GM23338 (cell line): Measurements from ENCODE around the gene CD58.
"Not testable (repeated sequence)": the region's sequence is repeated elsewhere in the genome, so short reads cannot be mapped to it uniquely, and the experiment has no call there.

Source experiments
- CREB1 ChIP-seq: fragments of 250-450 bp; sonication (Bioruptor Pico); IDR thresholded peaks from 2 replicates; pipeline ENCODE4 v1.5.0; 2020; ENCODE audit warnings: low read depth, mild to moderate bottlenecking, moderate library complexity
- EZH2 ChIP-seq: fragments of 200-600 bp; sonication (generic); IDR thresholded peaks from one replicate; pipeline ENCODE4 v1.8.0; 2017; ENCODE audit warnings: antibody characterized with exemption, mild to moderate bottlenecking, low read depth; ENCODE audit not compliant: unreplicated experiment
- EZH2phosphoT487 ChIP-seq: fragments of 200-600 bp; sonication (generic); IDR thresholded peaks from one replicate; pipeline ENCODE4 v1.8.1; 2018; ENCODE audit warnings: antibody characterized with exemption; ENCODE audit not compliant: unreplicated experiment
- POLR2AphosphoS5 ChIP-seq: IDR thresholded peaks from 2 replicates; pipeline ENCODE4 v1.6.1; 2016; ENCODE audit warnings: antibody characterized with exemption, low read depth
- STAT1 ChIP-seq: IDR thresholded peaks from one replicate; pipeline ENCODE4 v1.6.1; 2016; ENCODE audit warnings: antibody characterized with exemption; ENCODE audit not compliant: unreplicated experiment
- TF ChIP-seq, protein P1 (sequence below), 2 experiments: fragments of 200-600 bp in 1 of 2; sonication (generic) in 1 of 2; conservative IDR thresholded peaks; 2 replicates each; pipeline versions ENCODE4 v1.5.1 to v1.6.1; 2016 to 2017; ENCODE audit warnings: antibody characterized with exemption in 2 of 2, low read depth in 2 of 2, mild to moderate bottlenecking in 2 of 2, moderate library complexity in 1 of 2
- TF ChIP-seq, protein P2 (sequence below): IDR thresholded peaks from 2 replicates; pipeline ENCODE4 v1.6.1; 2016; ENCODE audit warnings: antibody characterized with exemption
- TF ChIP-seq, protein P3 (sequence below): fragments of 250-450 bp; sonication (Bioruptor Pico); IDR thresholded peaks from 2 replicates; pipeline ENCODE4 v1.5.0; 2020; ENCODE audit warnings: mild to moderate bottlenecking, moderate library complexity

DNA sequence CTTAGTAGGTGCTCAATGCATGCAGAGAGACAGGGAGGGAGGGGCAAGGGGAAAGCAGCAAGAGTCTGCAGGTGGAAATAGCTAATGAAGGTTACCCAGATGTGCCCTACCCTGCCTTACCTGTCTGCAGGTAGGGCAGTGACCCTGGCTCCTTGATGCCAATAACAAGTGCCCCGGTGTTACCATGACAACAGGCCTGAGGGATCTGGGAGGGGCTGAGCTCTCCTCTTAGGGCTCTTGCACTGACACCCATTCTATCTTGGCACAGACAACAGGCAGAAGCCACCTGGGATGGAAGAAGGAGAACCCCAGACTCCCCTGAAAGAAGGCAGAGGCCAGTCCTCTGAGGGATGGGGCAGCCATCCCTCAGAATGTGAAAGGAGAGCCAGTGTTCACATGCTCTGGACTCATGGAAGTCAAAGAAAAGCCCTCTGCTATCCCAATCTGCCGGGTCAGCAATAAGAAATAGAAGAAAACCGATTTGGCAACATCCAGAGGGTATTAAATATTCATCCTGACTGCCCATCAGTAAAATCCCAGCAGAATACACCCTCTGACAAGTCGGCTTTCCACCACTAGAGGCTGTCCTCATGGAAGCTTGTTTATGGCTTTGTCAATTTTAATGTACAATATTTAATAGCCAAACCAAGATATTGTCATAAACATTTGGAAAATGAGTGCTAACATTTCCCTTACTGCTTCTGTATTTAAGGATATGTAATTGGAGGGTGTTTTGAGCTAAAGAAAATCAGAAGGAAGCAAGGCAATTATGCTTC is 24.4 kb upstream of the CD58 start:
- TF ChIP-seq, protein P1, sequence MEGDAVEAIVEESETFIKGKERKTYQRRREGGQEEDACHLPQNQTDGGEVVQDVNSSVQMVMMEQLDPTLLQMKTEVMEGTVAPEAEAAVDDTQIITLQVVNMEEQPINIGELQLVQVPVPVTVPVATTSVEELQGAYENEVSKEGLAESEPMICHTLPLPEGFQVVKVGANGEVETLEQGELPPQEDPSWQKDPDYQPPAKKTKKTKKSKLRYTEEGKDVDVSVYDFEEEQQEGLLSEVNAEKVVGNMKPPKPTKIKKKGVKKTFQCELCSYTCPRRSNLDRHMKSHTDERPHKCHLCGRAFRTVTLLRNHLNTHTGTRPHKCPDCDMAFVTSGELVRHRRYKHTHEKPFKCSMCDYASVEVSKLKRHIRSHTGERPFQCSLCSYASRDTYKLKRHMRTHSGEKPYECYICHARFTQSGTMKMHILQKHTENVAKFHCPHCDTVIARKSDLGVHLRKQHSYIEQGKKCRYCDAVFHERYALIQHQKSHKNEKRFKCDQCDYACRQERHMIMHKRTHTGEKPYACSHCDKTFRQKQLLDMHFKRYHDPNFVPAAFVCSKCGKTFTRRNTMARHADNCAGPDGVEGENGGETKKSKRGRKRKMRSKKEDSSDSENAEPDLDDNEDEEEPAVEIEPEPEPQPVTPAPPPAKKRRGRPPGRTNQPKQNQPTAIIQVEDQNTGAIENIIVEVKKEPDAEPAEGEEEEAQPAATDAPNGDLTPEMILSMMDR (conservative IDR thresholded peaks at IDR 0.05; ENCODE audit: low read depth in 2 of 2) = peak; percentile 3 to 36; a peak in 2 of 4 replicates
- TF ChIP-seq CREB1 (CRISPR knock-in tag); POLR2AphosphoS5; EZH2phosphoT487; STAT1; EZH2: not testable (repeated sequence)
- TF ChIP-seq, protein P2, sequence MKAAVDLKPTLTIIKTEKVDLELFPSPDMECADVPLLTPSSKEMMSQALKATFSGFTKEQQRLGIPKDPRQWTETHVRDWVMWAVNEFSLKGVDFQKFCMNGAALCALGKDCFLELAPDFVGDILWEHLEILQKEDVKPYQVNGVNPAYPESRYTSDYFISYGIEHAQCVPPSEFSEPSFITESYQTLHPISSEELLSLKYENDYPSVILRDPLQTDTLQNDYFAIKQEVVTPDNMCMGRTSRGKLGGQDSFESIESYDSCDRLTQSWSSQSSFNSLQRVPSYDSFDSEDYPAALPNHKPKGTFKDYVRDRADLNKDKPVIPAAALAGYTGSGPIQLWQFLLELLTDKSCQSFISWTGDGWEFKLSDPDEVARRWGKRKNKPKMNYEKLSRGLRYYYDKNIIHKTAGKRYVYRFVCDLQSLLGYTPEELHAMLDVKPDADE = not testable (repeated sequence)
- TF ChIP-seq, protein P3, sequence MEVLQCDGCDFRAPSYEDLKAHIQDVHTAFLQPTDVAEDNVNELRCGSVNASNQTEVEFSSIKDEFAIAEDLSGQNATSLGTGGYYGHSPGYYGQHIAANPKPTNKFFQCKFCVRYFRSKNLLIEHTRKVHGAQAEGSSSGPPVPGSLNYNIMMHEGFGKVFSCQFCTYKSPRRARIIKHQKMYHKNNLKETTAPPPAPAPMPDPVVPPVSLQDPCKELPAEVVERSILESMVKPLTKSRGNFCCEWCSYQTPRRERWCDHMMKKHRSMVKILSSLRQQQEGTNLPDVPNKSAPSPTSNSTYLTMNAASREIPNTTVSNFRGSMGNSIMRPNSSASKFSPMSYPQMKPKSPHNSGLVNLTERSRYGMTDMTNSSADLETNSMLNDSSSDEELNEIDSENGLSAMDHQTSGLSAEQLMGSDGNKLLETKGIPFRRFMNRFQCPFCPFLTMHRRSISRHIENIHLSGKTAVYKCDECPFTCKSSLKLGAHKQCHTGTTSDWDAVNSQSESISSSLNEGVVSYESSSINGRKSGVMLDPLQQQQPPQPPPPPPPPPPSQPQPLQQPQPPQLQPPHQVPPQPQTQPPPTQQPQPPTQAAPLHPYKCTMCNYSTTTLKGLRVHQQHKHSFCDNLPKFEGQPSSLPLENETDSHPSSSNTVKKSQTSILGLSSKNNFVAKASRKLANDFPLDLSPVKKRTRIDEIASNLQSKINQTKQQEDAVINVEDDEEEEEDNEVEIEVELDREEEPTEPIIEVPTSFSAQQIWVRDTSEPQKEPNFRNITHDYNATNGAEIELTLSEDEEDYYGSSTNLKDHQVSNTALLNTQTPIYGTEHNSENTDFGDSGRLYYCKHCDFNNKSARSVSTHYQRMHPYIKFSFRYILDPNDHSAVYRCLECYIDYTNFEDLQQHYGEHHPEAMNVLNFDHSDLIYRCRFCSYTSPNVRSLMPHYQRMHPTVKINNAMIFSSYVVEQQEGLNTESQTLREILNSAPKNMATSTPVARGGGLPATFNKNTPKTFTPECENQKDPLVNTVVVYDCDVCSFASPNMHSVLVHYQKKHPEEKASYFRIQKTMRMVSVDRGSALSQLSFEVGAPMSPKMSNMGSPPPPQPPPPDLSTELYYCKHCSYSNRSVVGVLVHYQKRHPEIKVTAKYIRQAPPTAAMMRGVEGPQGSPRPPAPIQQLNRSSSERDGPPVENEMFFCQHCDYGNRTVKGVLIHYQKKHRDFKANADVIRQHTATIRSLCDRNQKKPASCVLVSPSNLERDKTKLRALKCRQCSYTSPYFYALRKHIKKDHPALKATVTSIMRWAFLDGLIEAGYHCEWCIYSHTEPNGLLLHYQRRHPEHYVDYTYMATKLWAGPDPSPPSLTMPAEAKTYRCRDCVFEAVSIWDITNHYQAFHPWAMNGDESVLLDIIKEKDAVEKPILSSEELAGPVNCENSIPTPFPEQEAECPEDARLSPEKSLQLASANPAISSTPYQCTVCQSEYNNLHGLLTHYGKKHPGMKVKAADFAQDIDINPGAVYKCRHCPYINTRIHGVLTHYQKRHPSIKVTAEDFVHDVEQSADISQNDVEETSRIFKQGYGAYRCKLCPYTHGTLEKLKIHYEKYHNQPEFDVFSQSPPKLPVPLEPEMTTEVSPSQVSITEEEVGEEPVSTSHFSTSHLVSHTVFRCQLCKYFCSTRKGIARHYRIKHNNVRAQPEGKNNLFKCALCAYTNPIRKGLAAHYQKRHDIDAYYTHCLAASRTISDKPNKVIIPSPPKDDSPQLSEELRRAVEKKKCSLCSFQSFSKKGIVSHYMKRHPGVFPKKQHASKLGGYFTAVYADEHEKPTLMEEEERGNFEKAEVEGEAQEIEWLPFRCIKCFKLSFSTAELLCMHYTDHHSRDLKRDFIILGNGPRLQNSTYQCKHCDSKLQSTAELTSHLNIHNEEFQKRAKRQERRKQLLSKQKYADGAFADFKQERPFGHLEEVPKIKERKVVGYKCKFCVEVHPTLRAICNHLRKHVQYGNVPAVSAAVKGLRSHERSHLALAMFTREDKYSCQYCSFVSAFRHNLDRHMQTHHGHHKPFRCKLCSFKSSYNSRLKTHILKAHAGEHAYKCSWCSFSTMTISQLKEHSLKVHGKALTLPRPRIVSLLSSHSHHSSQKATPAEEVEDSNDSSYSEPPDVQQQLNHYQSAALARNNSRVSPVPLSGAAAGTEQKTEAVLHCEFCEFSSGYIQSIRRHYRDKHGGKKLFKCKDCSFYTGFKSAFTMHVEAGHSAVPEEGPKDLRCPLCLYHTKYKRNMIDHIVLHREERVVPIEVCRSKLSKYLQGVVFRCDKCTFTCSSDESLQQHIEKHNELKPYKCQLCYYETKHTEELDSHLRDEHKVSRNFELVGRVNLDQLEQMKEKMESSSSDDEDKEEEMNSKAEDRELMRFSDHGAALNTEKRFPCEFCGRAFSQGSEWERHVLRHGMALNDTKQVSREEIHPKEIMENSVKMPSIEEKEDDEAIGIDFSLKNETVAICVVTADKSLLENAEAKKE (CRISPR knock-in tag) = not testable (repeated sequence)
